GM21526 (cell line): ENCODE results near the gene KCNQ1OT1.

Experiments used
- ATAC-seq: cut with Tn5 transposase; IDR thresholded peaks from one replicate; pipeline ENCODE4 v1.9.1; 2021; ENCODE audit warnings: moderate library complexity; ENCODE audit not compliant: unreplicated experiment, low FRiP score

KCNQ1OT1 gene

GRCh38 chr11:2575591-2576051 is 124.2 kb downstream of the KCNQ1OT1 start:
- no peak for ATAC-seq

GRCh38 chr11:2574553-2575535 is 125.0 kb downstream of the KCNQ1OT1 start:
- no peak for ATAC-seq

DNA sequence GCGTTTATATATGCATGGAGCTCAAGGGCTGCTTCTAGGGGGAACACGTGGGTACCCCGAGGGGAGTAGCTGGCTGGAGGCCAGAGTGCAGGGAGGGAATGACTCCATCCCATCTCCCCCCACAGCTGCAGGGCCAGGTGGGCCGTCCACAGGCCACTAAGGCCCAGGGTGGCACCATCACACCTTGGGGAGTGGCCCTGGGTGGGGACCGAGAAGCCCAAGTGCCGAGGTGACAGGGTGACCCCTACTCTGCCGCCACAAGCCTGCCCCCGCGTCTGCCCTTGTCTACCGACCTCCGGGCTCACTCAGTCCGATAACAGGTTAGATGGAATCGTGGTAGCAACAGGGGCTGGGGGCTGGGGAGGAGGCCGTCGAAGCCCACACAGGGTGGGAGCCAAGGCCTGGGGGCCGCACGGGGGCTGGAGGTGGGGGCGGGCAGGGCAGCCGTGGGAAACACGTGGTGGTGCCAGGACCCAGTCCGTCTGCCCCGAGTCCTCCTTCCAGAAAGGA is 125.7 kb downstream of the KCNQ1OT1 start:
- ATAC-seq, result no peak

DNA sequence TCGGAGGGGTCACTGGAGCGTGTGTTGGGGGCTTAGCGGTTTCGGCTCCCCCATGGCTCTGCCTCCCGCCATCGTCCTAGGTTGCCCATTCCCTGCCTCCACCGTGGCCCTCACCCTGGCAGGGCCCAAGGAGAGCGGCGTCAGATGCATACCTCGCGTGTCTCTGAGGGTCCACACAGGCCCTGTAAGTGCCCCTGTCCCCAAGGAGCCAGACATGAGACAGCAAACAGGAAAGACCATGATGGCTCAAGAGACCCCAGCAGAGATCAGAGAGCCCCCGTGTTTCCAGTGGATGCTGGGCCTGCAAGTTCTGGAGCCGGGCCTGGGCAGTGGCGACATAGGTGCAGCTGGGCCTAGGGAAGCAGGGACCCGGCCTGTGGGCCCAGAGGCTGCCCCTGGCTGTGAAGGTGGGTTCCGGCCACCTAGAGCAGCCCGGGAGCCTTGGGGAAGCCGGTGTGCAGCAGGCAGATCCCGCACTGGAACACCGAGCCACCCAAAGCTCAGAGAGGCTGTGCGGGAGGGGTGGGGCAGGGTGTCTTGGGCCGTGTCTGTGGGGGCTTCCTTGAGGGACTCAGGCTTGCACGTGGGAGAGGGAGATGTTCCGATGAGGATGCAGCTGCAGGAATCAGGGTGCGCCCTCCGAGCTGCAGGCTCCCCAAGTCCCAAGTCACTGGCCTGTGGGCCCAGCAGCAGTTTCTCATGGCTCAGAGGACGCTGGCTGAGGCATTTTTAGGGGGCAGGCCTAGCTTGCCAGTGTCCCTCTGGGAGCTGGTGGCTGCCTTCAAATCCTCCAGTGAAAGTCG is 126.4 kb downstream of the KCNQ1OT1 start:
- ATAC-seq, result no peak

DNA sequence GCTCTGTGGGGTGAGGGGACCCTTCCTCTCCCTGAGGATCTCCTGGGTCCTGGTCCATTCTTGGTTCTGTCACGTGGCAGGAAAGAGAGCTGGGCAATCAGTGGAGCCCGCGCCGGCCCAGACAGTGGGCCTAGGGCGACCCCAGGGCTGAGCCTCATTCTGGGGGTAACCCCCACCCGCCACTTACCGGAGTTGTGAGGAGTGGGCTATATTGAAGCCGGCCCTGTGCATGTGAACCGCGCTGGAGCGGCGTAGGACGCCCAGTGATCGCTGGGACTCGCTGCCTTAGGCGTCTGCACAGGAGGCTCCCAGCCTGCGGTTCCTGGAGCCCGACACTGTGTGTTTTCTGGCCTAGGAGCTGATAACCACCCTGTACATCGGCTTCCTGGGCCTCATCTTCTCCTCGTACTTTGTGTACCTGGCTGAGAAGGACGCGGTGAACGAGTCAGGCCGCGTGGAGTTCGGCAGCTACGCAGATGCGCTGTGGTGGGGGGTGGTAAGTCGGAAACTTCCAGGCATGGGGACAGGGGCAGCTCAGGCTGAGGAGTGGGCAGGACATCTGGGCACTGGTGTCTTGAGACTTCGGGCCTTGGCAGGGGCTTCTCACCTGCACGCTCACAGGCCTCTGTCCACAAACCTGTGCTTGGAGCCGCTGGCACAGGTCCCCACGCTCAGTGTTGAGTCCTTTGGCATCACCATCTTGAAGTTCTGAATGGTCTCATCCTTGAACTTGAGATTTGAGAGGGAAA is 127.1 kb downstream of the KCNQ1OT1 start:
- ATAC-seq, result no peak

DNA sequence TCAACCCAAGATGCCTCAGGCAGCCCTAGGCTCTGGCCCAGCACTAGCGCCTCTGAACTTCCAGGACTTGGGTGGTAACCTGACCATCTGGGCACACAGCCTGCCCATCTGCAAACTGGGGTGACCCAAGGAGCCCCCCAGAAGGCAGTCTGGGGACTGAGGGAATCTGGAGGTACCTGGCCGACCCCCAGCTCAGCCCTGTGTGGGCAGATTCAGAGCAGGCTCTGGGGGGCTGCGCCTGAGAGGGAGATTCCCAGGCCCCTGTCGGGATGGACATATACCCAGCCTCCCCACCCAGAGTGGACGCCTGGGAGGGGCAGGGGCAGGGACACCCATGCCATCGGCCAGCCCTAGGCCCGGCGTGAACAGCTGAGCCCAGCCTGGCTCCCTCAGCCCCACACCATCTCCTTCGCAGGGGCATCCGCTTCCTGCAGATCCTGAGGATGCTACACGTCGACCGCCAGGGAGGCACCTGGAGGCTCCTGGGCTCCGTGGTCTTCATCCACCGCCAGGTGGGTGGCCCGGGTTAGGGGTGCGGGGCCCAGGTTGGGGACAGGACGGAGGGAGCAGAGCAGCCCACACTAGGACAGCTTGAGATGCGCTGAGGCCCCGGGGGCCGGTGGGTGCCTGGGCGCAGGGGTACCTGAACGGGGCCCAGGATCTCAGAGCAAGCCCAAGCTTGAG is 128.1 kb downstream of the KCNQ1OT1 start:
- ATAC-seq, result no peak

DNA sequence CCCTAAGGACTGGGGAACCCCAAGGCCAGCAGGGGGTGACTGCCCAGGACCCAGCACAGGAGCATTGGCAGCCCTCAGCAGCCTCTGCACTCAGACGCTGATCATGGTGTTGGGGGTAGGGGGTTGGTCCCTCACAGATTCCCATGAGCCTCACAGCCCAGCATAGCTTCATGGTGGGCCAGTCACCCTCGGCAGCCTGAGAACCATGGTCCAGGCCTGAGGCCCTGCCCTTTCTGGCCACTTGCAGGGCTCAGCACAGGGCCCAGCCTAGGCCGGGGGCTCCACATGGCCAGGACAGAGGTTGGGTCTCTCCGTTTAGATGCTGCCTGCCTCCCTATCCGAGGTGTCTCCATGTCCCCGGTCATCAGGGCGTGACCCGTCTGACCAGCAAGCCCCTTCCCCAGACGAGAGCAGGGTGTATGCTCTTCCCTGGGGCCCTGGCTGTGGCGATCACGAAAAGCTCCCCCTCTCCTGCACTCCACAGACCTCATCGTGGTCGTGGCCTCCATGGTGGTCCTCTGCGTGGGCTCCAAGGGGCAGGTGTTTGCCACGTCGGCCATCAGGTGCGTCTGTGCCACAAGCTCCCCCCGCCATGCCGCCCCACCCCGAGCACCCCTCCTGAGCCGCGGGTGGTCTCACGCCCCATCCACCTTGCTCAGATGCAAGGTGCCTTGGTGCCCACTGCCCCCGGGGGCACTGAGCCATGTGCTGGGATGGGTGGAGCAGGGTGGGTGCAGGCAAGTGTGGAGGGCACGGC is 128.8 kb downstream of the KCNQ1OT1 start:
- no peak for ATAC-seq

DNA sequence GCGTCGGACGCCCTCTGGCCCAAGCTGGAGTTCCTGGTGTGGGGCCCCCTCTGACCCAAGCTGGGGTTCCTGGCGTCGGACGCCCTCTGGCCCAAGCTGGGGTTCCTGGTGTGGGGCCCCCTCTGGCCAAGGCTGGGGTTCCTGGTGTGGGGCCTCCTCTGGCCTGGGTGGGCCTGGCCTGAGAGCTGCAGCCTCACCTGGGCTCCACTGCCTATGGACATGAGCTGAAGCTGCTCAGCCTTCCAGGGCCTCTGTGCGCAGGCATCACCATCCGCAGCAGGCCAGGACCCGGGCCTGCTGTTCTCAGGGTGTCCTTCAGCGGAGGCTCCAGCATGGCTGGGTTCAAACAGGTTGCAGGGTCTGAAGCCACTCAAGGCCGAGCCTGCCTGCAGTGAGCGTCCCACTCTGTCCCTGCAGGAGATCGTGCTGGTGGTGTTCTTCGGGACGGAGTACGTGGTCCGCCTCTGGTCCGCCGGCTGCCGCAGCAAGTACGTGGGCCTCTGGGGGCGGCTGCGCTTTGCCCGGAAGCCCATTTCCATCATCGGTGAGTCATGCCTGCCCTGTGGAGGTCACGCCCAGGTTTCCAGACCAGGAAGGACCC is 129.5 kb downstream of the KCNQ1OT1 start:
- ATAC-seq, result no peak

GRCh38 chr11:2569731-2570210 is 130.0 kb downstream of the KCNQ1OT1 start:
- ATAC-seq, result no peak

GRCh38 chr11:2569321-2569721 is 130.5 kb downstream of the KCNQ1OT1 start:
- ATAC-seq, result no peak

- ATAC-seq, result no peak
These were observed 132.6 kb downstream of the KCNQ1OT1 start for GRCh38 chr11:2567026-2567671.

GRCh38 chr11:2566223-2567025 is 133.4 kb downstream of the KCNQ1OT1 start:
- ATAC-seq, result no peak

DNA sequence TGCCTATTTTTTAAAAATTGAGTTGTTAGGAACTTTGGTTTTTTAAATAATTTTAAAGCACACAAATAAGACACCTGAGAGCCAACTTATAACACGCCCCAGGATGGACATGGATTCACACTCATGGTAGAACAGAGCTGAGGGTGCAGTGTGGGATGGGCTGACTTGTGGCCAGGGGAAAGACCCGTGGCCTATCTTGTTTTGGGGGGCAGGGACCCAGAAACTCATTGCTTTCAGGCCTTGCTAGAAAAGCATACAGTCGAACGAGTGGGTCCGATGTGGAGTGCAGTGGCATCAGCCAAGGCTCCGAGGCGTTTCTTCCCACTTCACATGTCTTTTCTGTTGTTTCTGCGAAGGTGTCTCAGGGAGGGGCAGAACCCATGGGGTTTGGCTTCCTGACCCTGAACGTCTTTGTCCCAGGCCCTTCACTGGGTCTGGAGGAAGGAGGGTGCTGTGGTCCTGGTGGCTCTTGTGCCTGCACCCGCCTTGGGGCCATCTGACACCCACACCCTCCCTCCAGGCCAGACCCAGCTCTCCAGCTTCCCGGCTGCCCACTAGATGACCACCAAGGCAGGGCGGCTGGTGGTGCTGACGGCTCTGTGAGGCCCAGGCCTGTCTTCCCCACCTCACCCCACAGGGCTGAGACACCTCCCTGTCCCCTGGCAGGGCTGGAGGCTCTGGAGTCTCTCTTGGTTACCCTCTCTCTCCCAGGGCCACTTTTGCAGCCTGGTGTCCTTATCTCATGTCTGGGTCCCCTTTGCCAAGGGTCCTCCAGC is 134.2 kb downstream of the KCNQ1OT1 start:
- ATAC-seq, result no peak

DNA sequence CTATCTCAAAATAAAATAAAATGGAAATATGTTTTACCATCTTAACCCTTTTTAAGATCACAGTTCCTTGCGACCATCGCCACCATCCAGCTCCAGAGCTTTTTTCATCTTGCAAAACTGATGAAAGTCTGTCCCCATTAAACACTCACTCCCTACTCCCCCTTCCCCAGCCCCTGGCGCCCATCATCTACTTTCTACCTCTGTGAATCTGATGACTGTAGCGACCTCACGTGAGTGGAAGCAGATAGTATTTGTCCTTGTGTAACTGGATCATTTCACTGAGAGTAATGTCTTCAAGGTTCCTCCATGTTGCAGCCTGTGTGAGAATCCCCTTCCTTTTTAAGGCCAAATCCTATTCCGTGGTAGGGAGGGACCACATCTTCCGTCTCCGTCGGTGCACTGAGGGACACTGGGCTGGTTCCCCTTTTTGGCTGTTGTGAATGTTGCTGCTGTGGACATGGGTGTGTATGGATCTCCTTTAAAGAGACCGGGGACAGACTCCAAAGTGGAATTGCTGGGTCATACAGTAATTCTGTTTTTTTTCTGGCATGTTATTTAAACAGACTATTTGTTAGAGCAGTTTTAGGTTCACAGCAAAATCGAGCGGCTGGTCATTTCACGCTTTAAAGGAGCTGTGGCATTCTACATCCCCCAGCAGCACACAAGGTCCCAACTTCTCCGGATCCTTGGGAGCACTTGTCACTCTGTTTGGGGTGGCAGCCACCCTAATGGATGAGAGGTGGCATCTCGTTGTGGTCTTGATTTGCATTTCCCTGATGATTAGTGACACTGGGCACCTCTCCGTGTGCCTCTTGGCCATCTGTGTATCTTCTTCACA is 135.0 kb downstream of the KCNQ1OT1 start:
- no peak for ATAC-seq

DNA sequence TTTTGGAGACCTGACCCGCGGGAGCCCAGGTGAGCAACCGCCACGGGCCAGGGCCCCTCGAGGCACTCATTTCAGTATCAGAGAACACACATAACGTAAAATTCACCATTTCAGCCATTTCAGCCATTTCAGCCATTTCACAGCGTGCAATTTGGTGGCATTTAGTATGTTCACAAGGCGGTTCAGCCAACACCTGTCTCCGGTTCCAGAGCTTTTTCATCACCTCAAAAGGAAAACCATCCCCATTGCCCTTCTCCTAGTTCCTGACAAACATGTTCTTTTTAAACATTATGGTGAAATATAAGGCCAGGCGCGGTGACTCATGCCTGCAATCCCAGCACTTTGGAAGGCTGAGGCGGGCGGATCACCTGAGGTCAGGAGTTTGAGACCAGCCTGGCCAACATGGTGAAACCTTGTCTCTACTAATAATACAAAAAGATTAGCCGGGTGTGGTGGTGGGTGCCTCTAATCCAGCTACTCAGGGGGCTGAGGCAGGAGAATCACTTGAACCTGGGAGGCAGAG is 135.7 kb downstream of the KCNQ1OT1 start:
- ATAC-seq, result no peak
